MG63 (cell line): ENCODE results near the gene RPL26. TPM values are rescaled to one million over a fixed set of nuclear protein-coding genes. Genes with fewer than 3 reads are reported as not detected.
A peak's percentile ranks its signal among the peaks of the same experiment; 100 is the strongest.

Source experiments
- DNase-seq: peaks from one replicate; pipeline ENCODE4 v3.0.0-alpha.2; 2020
- H3K27me3 ChIP-seq: fragments of 250-450 bp; sonication (Bioruptor Pico); 2 replicates; pipeline ENCODE4 v1.5.1; 2020; ENCODE audit warnings: mild to moderate bottlenecking, moderate library complexity
- H3K36me3 ChIP-seq: fragments of 250-450 bp; sonication (Bioruptor Pico); 2 replicates; pipeline ENCODE4 v1.5.1; 2020; ENCODE audit warnings: mild to moderate bottlenecking, moderate library complexity
- H3K4me3 ChIP-seq: fragments of 250-450 bp; sonication (Bioruptor Pico); 2 replicates; pipeline ENCODE4 v1.5.1; 2020; ENCODE audit warnings: mild to moderate bottlenecking, moderate library complexity
- H3K9me3 ChIP-seq: fragments of 250-450 bp; sonication (Bioruptor Pico); 2 replicates; pipeline ENCODE4 v1.5.1; 2020; ENCODE audit warnings: mild to moderate bottlenecking, moderate library complexity
- total RNA-seq: library from RNA; depleted of rRNA; stranded (reverse); fragments of >200 nt; shearing (Covaris generic); gene quantifications from 2 replicates; pipeline ENCODE4 v1.2.3, GENCODE V29; 2014; ENCODE audit warnings: low replicate concordance; rRNA removed

Gene RPL26
- 5,040 and 8,050 TPM in 2 replicates for total RNA-seq

DNA sequence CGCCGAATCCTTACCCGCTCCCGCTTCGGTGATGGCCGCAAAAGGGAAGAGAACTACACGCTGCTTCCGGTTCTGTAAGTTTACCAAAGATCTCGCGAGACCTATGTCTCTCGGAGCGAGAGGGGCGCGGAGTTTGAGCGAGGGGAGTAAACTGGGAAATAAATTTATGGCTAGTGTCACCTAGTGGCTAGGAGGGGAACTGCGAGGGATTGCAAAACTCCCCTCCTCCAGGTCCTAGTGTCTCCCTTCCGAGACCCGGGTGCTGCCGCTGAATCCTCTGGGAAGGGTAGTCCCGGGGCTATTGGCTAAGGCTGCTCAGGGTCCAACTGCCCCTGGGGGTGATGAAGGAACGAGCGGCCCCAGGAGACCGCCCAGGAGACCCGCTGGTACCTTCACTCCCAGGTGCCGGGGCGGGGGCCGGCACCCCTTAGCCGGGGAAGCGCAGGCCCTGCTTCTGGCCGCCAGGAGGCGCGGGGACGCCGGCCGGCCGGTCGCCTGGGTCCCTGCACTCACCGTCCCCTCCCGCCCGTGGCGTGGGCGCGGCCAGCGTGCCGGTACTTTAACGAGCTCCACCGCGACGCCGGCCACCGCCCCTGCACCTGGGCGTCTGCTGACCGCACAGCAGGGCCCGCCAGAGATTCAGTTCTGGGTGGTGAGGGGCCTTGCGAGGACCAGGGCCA lies at the start of gene RPL26:
RPL26 (minus strand) TSS at position 51 of the 680 bp plus-strand sequence. CDS start 883 bp downstream, outside the sequence.
- peak; percentile 96 for DNase-seq
- Histone ChIP-seq H3K4me3 (peak within 1 kb of the TSS; percentile 88), H3K9me3 (no peaks in the 10 kb centered on the region), H3K36me3 (peaks cover 45% of the 10 kb centered on the region), H3K27me3 (no peaks in the 10 kb centered on the region)

DNA sequence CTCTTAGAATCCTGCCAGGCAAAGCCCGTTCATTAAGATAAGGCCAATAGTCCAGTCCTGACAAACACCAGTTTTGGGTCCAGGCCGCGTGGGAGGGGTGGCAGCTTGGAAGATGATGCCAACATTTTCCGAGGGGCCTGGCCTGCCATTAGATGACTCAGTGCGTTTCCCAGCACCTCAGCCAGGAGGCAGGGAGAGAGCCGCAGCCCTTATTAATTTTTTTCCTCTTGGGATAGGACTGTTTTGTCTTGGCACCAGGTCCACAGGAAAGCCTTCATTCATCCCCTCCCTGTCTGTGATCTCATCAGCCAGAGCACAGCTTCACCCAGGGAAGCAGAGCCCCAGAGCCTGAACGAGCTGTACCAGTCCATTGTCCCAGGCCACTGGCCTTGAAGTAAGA lies 48.0 kb upstream of the RPL26 start:
- DNase-seq, result peak; percentile 98
- H3K27me3 ChIP-seq, result no peaks in the 10 kb centered on the region
- H3K9me3 ChIP-seq, result no peaks in the 10 kb centered on the region
- no peak overlapping the region for H3K4me3 ChIP-seq
- no peaks in the 10 kb centered on the region for H3K36me3 ChIP-seq

DNA sequence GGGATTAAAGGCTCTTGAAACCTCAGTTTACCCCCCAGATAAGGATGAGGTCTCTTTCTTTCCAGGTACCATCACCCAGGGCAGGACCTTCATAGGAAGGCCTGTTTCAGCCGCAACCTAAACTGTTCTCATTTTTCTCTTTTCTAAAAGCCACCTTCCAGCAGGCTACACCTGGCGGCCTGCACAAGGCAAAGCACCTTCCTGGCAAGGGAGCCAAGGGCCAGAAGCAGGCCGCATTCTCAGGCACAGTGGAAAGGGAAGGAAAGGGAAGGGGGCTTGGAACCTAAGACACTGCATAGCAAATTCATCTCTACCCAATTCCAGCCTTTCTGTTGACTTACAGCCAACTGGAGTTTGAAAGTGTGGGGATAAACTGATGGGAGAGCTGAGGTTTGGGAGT lies 43.8 kb upstream of the RPL26 start:
- no peak overlapping the region for H3K4me3 ChIP-seq
- DNase-seq, result no peak
- no peaks in the 10 kb centered on the region for H3K36me3 ChIP-seq
- H3K27me3 ChIP-seq, result no peaks in the 10 kb centered on the region
- no peaks in the 10 kb centered on the region for H3K9me3 ChIP-seq

DNA sequence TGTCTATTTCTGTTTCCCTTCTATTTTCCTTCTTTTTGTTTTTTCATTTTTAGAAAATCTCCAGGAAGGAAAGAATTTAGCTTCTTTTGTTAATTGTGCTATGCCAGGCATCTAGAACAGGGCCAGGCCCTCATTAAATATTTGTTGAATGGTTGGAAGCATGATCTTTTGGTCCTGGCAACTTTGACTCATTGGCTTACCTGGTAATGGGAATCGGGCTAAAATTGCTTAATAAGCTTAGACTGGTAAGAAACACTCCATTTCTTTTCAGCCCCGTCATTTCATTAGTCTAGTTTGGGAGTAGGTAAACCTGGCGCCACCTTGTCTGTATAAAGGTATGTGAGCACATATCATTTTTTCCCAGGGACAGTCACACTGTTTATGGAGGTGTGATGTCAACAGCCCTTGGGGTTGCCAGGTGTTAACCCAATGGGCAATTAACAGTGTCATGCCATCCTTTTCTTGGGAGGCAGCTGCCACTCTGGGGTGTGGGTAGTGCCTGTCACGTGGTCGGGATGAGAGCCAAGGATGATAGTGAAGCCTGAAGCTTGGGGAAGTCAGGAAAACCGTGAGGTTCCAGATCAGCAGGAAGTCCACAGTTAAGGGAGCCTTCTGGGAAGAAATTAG lies 43.2 kb upstream of the RPL26 start:
- no peaks in the 10 kb centered on the region for H3K36me3 ChIP-seq
- no peak for DNase-seq
- H3K27me3 ChIP-seq, result no peaks in the 10 kb centered on the region
- H3K4me3 ChIP-seq, result no peak overlapping the region
- no peaks in the 10 kb centered on the region for H3K9me3 ChIP-seq

DNA sequence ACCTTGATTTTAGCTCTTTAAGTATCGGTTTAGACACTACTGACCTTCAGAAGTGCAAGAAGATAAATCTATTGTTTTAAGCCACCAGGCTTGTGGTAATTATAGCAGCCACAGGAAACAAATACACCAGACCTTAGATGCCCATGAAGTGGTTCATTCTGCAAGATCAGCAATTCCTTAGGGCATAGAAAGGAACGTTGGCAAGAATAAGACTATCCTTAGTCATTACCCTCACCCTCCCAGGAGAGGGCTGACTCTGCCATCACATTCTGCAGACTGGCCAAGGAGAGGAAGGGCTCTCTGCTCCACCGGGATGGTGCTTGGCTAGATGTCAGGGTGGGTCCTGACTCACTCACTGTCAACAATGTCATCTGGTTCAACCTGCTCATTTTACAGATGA lies 38.6 kb upstream of the RPL26 start:
- H3K9me3 ChIP-seq, result no peaks in the 10 kb centered on the region
- H3K36me3 ChIP-seq, result no peaks in the 10 kb centered on the region
- no peaks in the 10 kb centered on the region for H3K27me3 ChIP-seq
- DNase-seq, result peak; percentile 87
- H3K4me3 ChIP-seq, result no peak overlapping the region

DNA sequence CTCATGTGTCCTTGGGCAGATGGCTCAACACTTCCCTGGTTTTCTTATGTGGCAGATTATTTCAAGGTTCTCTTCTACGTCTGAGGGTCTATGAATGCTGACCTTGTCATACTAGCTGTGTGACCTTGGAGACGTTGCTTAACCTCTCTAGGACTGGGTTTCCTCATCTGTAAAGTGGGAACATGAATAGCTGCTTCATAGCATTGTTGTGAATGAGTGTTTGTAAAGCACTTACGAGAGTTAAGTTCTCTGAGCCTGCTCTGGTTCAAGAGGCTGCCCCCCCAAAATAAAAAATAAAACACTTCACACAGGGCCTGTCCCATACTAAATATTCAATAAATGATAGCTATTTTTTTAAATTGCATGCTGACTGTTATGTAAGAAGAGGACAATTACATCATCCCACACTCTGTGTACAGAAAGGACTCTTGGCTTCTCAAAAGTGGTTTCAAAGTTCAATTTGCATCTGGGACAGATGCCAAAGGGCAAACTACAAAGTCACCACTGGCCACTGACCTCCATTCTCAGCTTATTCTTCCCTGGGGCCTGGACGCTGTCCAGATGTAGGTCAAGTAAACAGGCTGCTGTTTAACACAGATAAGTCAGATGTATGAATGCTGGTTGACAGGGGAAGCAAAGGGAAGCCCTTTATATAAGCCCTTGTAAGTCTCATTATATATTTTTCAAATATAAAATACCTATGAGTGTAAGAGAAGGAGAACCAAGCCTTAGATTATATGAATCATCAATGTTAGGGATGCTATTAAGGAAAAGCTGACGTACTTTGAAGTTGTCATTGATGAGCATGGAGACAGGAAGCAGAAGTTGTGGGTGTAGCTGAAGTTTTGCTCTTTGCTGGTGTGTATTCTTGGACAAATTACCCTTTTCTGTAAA lies 37.3 kb upstream of the RPL26 start:
- no peaks in the 10 kb centered on the region for H3K9me3 ChIP-seq
- H3K4me3 ChIP-seq, result no peak overlapping the region
- H3K36me3 ChIP-seq, result no peaks in the 10 kb centered on the region
- peak; percentile 86 for DNase-seq
- H3K27me3 ChIP-seq, result no peaks in the 10 kb centered on the region

DNA sequence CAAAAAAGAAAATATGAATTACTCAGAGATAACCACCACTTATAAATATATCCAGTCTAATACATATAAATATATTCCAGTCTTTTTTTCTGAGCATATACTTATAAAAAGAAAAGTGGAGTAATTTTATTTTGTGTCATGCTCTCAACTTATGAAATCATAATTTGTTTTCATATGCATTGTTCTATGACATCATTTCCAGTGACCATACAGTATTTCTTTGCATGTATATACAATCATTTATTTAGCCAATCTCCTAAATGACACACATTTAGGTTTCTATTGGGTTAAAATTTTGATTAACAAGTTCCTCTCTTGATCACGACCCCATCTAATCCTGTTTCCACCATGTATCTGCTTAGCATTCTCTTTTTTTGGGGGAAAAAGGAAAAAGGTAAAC lies 36.3 kb upstream of the RPL26 start:
- Histone ChIP-seq H3K4me3 (no peak overlapping the region), H3K36me3 (no peaks in the 10 kb centered on the region), H3K9me3 (no peaks in the 10 kb centered on the region), H3K27me3 (no peaks in the 10 kb centered on the region)
- no peak for DNase-seq

DNA sequence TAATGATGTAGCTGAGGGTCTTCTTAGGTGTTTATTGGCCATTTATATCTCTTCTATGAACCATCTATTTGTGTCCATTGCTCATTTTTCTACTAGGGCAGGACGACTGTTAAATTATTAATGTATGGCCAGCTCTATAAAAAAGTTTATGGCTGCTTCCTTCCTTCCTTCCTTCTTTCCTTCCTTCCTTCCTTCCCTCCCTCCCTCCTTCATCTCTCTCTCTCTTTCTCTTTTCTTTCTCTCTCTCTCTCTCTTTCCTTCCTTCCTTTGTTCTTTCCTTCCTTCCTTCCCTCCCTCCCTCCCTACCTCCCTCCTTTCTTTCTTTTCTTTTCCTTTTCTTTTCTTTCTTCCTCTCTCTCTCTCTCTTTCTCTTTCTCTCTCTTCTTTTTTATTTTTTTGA lies 35.5 kb upstream of the RPL26 start:
- Histone ChIP-seq H3K4me3 (no peak overlapping the region), H3K9me3 (no peaks in the 10 kb centered on the region), H3K27me3 (no peaks in the 10 kb centered on the region), H3K36me3 (no peaks in the 10 kb centered on the region)
- no peak for DNase-seq

DNA sequence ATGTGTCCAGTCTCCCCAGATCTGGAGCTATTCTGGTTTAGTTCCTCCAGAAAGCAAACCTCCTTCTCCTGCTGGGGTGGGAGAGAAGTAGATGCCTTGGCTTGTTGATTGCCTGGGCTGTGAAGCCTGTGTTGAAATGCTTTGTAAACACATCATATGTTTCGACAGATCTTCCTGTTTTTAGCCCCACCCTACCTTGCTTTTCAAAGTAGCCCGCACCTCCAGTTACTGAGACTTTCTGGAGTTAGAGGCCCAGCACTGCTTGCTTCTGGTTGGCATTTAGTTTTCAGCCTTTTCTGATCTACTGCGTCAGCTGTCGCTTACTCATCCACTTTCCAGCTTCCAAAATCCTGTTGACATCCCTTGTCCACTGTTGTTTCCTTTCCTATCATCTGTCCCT lies 34.8 kb upstream of the RPL26 start:
- Histone ChIP-seq H3K27me3 (no peaks in the 10 kb centered on the region), H3K4me3 (no peak overlapping the region), H3K9me3 (no peaks in the 10 kb centered on the region), H3K36me3 (no peaks in the 10 kb centered on the region)
- DNase-seq, result no peak

DNA sequence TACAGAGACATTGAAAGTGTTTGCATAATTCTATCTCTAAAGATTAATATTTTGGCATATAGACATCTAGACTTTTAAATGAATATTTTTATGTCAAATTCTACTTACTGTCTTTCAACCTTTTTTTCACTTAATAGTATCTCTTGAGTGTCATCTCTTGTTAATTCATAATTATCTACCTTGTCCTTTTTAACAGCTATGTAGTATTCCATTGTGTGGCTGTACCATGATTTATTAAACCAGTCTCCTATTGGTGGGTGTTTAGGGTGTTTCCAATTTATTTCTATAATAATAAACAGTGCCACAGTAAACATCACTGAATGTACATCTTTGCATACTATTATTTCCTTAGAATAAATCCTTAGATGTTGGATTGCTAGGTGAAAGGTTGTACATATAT lies 30.9 kb upstream of the RPL26 start:
- Histone ChIP-seq H3K4me3 (no peak overlapping the region), H3K36me3 (no peaks in the 10 kb centered on the region), H3K27me3 (no peaks in the 10 kb centered on the region), H3K9me3 (no peaks in the 10 kb centered on the region)
- DNase-seq, result no peak

DNA sequence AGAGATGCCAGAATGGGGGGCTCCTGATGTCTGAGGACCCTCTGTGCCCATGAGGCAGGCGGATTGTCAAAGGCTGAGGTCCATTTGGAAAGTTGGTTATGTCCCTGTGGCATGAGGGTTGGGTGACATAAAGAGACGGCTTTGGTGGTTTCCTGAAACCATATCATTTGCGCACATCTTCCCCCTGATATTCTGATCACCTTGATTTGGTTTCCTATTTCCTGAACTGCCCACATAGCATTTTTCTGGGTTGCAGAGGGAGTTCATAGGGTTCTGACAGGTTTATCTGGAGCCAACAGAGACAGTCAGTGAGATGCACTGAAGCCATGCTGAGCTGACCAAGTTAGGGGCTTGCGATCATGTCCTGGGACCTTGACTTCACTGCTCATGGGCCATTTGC lies 30.3 kb upstream of the RPL26 start:
- no peak for DNase-seq
- H3K36me3 ChIP-seq, result no peaks in the 10 kb centered on the region
- H3K9me3 ChIP-seq, result no peaks in the 10 kb centered on the region
- H3K4me3 ChIP-seq, result no peak overlapping the region
- no peaks in the 10 kb centered on the region for H3K27me3 ChIP-seq

DNA sequence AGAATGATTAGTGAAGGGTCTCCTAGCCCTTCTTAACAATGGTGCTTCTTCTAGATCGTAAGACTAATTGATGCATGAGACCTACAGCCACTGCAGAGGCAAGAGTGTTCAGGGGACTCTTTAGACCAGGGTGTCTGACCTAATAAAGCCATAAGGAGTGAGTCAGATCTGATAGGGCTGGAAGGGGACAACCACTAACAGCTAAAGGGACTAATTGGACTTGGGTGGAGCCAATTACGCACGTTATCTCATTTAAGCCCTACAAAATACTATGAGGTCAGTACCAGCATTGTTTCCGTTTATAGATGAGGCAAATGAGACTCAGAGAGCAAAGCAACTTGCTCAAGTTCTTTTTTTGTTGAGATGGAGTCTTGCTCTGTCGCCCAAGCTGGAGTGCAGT lies 29.1 kb upstream of the RPL26 start:
- no peak for DNase-seq
- H3K27me3 ChIP-seq, result no peaks in the 10 kb centered on the region
- no peaks in the 10 kb centered on the region for H3K9me3 ChIP-seq
- no peaks in the 10 kb centered on the region for H3K36me3 ChIP-seq
- no peak overlapping the region for H3K4me3 ChIP-seq

DNA sequence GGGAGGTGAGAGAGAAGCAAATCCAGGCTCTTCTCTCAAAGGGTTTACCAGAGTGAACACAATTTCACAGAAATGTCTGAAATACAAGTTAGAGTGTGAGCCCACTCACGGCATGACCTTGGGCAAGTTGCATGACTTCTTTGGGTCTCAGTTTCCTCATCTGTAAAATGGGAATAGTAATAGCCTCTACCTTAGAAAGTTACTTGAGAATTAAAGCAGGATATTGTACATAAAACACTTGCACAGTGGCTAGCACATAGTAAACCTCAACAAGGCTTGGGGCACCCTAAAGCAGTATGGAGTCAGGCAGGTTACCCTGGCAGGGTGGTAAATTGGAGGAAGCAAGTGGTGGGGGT lies 27.9 kb upstream of the RPL26 start:
- no peaks in the 10 kb centered on the region for H3K9me3 ChIP-seq
- DNase-seq, result no peak
- no peak overlapping the region for H3K4me3 ChIP-seq
- H3K36me3 ChIP-seq, result no peaks in the 10 kb centered on the region
- no peaks in the 10 kb centered on the region for H3K27me3 ChIP-seq

DNA sequence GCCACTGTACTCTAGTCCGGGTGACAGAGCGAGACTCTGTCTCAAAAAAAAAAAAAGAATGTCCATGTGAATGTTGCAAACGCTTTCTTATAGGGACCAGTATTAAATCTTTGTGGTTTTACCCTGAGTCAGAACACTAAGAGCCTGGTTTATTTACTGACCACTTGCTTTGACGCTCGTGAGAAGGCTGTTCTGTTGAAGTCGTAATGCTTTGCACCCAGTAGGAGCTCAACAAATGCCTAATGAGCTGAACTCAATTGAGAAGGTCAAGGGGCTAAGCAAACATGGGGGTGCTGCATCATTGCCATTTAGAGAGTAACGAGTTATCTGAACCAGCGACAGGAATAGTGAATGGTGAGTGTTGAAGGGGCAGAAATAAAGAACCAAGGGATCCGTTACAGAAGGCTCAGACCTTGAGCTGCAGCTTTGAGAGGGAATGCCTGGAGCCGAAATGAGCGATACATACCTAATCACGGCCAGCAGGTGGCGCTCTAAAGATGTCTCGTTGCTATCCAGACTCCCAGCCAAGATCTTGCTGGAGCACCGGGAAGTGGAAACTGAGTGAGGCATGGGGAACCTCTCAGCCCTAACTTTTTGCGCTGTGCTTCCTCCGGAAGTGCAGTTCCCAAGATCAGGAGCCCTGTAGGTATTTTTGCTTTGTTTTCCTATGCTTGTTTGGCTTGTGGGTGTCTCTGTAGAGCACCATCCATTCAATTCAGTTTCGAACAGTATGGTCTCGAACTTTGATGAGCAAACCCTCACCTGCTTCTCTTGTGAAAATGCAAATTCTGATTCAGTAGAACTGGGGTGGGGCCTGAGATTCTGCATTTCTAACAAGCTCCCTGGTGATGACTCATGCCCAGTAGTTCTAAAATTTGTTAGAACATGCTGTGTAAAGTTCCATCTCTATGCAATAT lies 27.2 kb upstream of the RPL26 start:
- H3K4me3 ChIP-seq, result no peak overlapping the region
- H3K9me3 ChIP-seq, result no peaks in the 10 kb centered on the region
- H3K36me3 ChIP-seq, result no peaks in the 10 kb centered on the region
- H3K27me3 ChIP-seq, result no peaks in the 10 kb centered on the region
- DNase-seq, result peak; percentile 85

DNA sequence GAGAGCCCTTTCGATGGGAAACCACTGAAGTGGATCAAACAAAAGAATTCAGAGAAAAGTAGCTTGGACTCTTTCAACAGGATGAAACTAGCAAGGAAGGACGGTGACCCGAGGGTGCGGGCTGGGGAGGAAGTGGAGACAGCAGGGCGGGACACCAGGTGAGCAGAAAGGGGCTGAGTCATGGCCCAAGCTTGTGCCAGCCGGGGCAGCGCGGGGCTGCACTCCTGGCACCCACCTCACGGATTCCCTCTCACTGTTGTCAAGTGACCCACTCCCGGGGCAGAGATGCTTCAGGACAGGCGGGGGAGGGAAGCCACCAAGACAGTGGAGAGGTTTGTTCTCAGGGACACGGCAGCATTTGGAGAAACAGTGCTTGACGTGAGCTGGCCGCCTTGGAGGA lies 25.4 kb upstream of the RPL26 start:
- Histone ChIP-seq H3K9me3 (no peaks in the 10 kb centered on the region), H3K4me3 (no peak overlapping the region), H3K27me3 (no peaks in the 10 kb centered on the region), H3K36me3 (no peaks in the 10 kb centered on the region)
- no peak for DNase-seq

DNA sequence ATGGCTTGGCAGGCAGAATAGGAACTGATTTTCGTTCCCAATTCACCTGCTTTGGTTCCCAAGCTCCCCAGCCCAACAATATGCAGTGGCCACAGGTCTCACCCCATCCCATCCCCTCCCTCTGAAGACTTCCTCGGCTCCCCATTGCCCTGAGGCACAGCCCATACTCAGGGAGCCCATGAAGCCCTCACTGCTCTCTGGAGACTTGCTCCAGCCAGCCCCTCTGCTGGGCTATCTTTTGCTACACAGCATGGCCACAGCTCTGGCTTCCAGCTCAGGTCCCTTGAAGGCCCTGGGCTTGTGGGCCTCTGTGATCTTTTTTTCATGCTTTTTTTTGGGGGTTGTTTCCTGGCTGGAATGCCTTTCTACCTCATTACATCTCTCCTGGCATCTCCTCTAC lies 23.2 kb upstream of the RPL26 start:
- DNase-seq, result no peak
- H3K27me3 ChIP-seq, result no peaks in the 10 kb centered on the region
- no peaks in the 10 kb centered on the region for H3K9me3 ChIP-seq
- no peak overlapping the region for H3K4me3 ChIP-seq
- no peaks in the 10 kb centered on the region for H3K36me3 ChIP-seq
